NCI-H82 (cell line): Measurements from ENCODE around the gene HSFX2.
"Not testable (repeated sequence)": the region's sequence is repeated elsewhere in the genome, so short reads cannot be mapped to it uniquely, and the experiment has no call there.

Experiments used
- DNase-seq: peaks from one replicate; lab custom pipeline; 2025; lab: John Stamatoyannopoulos, UW

The HSFX2 gene

GRCh38 chrX:149587359-149587758, 7.8 kb downstream of the HSFX2 start, which contains the start of gene MAGEA9B:
TSS of gene MAGEA9B (minus strand) at chrX:149587459. CDS start at chrX:149583179, 4,280 bp downstream.
- DNase-seq = not testable (repeated sequence)

- not testable (repeated sequence) for DNase-seq
Measured at GRCh38 chrX:149585631-149586030, 9.5 kb downstream of the HSFX2 start.

- not testable (repeated sequence) for DNase-seq
Measured at GRCh38 chrX:149573456-149573855, 21.7 kb downstream of the HSFX2 start.

GRCh38 chrX:149572743-149573142, 22.4 kb downstream of the HSFX2 start:
- no peak for DNase-seq

- no peak for DNase-seq
Measured at GRCh38 chrX:149571770-149572169, 23.3 kb downstream of the HSFX2 start.

GRCh38 chrX:149570668-149571067, 24.4 kb downstream of the HSFX2 start:
- no peak for DNase-seq

- no peak for DNase-seq
Measured at GRCh38 chrX:149569770-149570169, 25.3 kb downstream of the HSFX2 start.

GRCh38 chrX:149568701-149569296, 26.3 kb downstream of the HSFX2 start:
- DNase-seq = no peak

GRCh38 chrX:149567621-149568417, 27.3 kb downstream of the HSFX2 start:
- DNase-seq = no peak

- DNase-seq = no peak
Measured at GRCh38 chrX:149563359-149563758, 31.8 kb downstream of the HSFX2 start.

- not testable (repeated sequence) for DNase-seq
Measured at GRCh38 chrX:149555251-149555650, 39.9 kb downstream of the HSFX2 start.

- DNase-seq = not testable (repeated sequence)
Measured at GRCh38 chrX:149551939-149552248, 43.2 kb downstream of the HSFX2 start.

GRCh38 chrX:149551245-149551938, 43.7 kb downstream of the HSFX2 start:
- DNase-seq = not testable (repeated sequence)

- not testable (repeated sequence) for DNase-seq
Measured at GRCh38 chrX:149550454-149550853, 44.7 kb downstream of the HSFX2 start.

GRCh38 chrX:149549701-149550100, 45.4 kb downstream of the HSFX2 start, which contains the start of gene HSFX3:
TSS of gene HSFX3 (minus strand) at chrX:149549924. CDS start at chrX:149549852, 72 bp downstream.
- DNase-seq = not testable (repeated sequence)

GRCh38 chrX:149547782-149548181, 47.3 kb downstream of the HSFX2 start:
- DNase-seq = not testable (repeated sequence)

- DNase-seq = not testable (repeated sequence)
Measured at GRCh38 chrX:149546962-149547361, 48.2 kb downstream of the HSFX2 start.

GRCh38 chrX:149545545-149546543, 49.3 kb downstream of the HSFX2 start:
- DNase-seq = peak; percentile 17
